Vagina (tissue), 2 donors: ENCODE measurements around the gene TRIM15.

ENCODE experiments used
- POLR2A ChIP-seq, 2 donors: fragments of 450-650 bp; IDR thresholded peaks; one replicate each; pipeline ENCODE4 v1.6.1; 2017; ENCODE audit warnings: antibody characterized with exemption in 2 of 2, mild to moderate bottlenecking in 2 of 2, moderate library complexity in 2 of 2
- POLR2AphosphoS5 ChIP-seq, 2 donors: sonication (generic); formaldehyde crosslinking; IDR thresholded peaks; one replicate each; pipeline ENCODE4 v1.9.0; 2017; ENCODE audit warnings: antibody characterized with exemption in 2 of 2, mild to moderate bottlenecking in 2 of 2, low read depth in 1 of 2; ENCODE audit not compliant: insufficient read depth in 1 of 2
- TF ChIP-seq, protein P1 (sequence below), 3 experiments: fragments of 450-650 bp in 2 of 3; fragments of 200-600 bp in 1 of 3; sonication (generic) in 1 of 3; IDR thresholded peaks; one replicate each; pipeline ENCODE4 v1.5.1; 2017 to 2019; ENCODE audit warnings: antibody characterized with exemption in 3 of 3, mild to moderate bottlenecking in 2 of 3, moderate library complexity in 2 of 3

DNA sequence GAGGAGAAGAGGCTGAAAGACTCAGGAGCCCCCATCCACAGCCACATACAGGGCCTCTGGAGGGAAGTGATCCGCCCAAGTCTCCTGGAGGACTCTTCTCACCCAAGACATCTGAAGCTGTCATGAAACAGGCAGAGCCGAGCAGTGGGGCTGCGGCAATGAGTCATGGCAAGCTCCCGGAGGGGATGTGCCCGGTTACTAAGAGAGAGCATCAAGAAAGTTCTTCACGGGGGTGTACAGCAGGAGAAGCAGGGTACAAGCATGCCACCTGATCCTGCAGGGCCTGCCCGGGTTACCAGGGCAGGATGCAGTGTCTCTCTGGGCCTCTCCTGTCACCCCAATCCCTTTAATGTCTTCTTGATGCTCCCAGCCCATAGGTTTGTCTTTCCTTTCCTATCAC is 28.7 kb downstream of the TRIM15 start:
- TF ChIP-seq, protein P1, sequence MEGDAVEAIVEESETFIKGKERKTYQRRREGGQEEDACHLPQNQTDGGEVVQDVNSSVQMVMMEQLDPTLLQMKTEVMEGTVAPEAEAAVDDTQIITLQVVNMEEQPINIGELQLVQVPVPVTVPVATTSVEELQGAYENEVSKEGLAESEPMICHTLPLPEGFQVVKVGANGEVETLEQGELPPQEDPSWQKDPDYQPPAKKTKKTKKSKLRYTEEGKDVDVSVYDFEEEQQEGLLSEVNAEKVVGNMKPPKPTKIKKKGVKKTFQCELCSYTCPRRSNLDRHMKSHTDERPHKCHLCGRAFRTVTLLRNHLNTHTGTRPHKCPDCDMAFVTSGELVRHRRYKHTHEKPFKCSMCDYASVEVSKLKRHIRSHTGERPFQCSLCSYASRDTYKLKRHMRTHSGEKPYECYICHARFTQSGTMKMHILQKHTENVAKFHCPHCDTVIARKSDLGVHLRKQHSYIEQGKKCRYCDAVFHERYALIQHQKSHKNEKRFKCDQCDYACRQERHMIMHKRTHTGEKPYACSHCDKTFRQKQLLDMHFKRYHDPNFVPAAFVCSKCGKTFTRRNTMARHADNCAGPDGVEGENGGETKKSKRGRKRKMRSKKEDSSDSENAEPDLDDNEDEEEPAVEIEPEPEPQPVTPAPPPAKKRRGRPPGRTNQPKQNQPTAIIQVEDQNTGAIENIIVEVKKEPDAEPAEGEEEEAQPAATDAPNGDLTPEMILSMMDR (IDR thresholded peaks at IDR 0.05), result no peak
- TF ChIP-seq POLR2A (IDR thresholded peaks at IDR 0.05) (no peak), POLR2AphosphoS5 (IDR thresholded peaks at IDR 0.05; ENCODE audit: insufficient read depth in 1 of 2, low read depth in 1 of 2) (no peak)
